Measurements from ENCODE around the gene CENPU.
A peak's percentile ranks its signal among the peaks of the same experiment; 100 is the strongest.
"Not testable (repeated sequence)": the region's sequence is repeated elsewhere in the genome, so short reads cannot be mapped to it uniquely, and the experiment has no call there.

The CENPU gene

DNA sequence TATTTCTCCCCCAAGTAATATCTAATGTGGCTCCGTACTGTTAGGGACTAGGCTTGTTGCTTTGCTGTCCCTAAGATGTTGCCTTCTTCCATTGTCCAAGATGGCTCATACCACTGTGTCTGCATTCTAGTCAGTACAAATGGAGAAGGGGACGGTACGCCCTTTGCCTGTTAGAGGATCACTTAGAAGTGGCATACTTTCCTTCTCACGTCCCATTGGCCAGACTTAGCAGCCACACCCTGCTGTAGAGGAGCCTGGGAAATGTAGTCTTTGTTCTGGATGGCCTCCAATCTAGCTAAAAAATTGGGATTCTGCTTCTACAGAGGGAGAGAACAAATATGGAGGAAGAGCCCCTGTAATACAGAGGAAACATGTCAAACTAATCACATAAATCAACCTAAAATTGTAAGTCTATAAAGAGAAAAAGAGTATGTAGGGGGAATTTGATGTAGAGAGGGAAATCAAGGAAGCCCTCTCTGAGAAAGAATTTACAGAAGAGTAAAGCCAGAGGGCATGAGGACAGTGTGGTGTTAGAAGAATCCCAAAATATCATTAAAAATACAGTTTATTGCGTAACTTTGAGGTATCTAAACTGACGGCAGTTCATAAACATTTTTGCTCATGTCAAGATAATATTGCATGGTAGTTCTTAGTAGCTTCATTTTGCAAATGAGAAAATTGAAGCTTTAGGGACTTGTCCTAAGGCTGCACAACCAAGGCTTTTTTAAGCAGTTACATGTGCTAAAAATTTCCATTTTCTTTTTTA lies 69.3 kb downstream of the CENPU start:
- DNase-seq, result no peak

DNA sequence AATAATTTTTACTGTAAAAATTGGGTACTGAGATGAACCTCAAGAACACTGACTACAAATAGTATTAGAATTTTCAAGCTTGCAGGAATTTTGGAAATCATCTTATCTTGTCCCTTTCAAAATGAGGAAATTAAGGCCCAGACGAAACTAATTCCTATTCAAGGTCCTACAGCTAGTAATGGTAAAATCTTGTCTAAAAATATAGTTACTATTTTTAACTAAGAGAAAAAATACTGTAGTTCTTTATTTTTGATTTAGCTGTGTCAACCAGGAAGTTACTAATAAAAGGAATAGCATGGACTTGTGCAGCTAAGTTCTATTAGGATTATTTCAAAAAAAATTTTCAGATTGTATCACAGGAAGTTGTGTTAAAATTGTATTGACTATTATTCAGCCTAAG lies 71.7 kb downstream of the CENPU start:
- DNase-seq, result no peak

DNA sequence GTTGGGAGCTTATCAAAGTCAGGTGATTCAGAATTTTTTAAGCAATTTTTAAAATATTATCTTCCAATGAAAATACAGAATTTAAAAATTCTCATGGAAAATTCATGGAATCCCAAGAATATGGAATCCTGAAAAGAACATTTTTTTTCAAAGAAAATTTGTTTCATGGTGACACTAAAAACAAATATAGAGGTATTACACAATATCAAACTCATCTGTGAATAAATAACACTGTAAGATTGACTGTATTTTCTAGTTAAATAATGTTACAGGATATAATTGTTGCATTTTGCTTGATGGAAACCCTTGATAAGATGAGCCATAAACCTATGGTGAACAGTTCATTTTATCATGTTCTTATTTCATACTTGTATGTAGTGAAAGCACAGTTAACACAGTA lies 72.9 kb downstream of the CENPU start:
- DNase-seq, result no peak

DNA sequence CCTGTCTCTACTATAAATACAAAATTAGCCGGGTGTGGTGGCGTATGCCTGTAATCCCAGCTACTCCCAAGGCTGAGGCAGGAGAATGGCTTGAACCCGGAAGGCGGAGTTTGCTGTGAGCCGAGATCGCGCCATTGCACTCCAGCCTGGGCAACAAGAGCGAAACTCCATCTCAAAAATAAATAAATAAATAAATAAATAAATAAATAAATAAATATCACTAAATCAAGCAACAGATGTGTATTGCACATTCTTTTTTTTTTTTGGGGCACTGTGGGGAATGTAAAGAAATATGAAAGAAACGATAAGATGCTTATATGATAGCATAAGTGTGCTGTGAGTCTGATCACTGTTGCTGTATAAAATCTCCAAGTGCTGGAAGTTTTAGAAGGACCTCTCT lies 76.1 kb downstream of the CENPU start:
- DNase-seq, result not testable (repeated sequence)

DNA sequence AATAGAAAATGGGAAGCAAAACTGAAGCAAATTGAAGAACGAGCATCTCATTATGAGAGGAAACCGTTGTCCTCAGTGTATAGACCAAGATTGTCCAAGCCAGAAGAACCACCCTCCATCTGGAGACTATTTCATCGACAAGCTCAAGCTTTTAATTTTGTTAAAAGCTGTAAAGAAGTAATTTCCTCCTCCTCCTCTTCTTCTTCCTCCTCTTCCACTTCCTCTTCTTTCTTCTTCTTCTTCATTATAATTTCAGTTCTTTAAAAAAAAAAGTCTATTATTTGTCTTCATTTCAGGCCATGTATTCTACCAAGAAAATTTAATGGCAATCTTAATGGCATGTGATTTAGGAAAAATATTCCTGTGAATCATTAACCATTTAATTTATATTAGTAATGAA lies 76.8 kb downstream of the CENPU start:
- DNase-seq, result no peak

DNA sequence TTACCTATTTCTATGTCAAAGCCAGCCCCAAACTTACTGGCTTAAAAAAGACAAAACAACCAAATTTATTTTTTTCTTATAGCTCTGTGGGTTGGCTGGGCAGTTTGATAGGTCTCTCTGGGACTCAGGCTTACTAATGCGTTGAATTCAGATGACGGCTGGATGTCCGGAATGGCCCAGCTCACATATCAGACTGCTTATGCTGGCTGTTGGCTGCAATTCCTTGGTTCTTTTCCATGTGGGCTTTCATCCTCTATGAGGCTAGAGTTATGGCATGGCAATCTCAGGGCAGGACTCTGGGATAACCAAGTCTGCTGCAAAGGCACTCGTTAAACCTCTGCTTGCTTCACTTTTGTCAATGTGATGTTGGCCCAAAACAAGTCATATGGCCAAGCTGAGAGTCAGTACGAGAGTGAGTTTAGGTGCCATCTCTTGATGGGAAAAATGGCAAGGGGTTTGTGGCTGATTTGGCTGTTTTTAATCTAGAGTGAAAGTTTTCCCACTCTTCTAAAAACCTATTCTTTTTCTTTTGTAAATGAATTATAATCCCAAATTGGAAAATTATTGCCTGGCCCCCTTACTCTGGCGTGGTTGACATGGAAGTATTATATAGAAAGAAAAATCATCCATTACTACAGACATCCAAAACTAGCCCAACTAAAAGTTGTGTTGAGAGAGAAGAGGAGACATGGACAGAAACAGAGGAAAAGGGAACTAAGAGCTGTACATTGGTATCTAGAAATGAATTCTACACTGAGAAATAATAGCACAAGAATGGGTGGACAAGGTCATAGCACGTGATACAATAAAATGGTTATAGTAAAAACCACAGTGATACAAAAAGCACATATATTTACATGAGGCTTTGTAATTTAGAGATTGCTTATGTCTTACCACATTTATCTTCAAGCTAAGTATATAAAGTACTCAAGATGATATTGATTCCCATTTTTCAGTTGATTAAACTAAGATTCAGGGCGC lies 77.7 kb downstream of the CENPU start:
- no peak for DNase-seq

DNA sequence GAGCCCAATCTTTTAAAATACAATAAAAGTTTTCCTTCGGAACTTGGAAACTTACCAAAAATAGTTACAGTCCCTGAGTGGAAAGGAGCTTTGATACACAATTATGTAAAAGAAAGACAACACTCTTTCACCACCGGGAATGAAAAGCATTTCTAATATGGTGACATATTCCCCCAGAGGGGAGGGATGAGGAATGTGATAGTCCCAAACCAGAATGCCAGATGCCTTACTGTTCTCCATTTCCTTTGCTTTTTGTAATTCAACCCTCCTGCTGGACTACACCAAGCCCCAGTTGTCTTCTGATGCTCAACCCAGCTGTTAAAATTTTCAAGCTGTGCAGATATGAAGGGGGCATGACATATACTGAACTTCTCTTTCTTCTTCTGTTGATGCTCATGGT lies 80.2 kb downstream of the CENPU start:
- no peak for DNase-seq

DNA sequence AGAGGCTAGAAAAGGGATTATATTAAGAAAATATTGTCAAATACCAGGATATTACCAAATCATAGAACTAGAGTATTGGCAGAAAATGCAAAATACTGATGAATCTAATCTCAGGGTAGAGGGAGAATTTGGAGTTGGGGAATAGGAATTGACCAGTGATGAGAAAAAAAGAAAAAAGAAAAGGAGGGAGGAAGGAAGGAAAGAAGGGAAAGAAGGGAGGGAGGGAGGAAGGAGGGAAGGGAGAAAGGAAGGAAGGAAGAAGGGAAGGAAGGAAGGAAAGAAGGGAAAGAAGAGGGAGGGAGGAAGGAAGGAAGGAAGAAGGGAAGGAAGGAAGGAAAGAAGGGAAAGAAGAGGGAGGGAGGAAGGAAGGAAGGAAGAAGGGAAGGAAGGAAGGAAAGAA lies 81.2 kb downstream of the CENPU start:
- DNase-seq, result not testable (repeated sequence)

DNA sequence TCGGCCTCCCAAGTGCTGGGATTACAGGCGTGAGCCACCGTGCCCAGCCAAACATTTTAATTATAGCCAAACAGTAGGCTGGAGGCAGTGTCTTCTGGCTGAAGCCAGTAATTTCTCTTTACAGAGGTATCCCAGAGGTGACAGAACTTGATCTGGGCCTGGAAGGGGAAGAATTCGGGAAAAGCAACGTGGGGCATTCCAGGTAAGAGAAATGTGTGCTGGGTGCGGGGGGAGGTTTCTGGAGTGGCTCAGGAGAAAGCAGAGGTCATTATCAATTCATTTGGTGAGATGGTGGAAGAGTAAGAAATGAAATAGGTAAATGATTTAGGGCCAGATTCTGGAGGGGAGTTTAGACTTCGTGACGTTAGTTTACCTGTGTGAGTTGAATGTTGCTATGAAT lies 82.0 kb downstream of the CENPU start:
- DNase-seq, result no peak

DNA sequence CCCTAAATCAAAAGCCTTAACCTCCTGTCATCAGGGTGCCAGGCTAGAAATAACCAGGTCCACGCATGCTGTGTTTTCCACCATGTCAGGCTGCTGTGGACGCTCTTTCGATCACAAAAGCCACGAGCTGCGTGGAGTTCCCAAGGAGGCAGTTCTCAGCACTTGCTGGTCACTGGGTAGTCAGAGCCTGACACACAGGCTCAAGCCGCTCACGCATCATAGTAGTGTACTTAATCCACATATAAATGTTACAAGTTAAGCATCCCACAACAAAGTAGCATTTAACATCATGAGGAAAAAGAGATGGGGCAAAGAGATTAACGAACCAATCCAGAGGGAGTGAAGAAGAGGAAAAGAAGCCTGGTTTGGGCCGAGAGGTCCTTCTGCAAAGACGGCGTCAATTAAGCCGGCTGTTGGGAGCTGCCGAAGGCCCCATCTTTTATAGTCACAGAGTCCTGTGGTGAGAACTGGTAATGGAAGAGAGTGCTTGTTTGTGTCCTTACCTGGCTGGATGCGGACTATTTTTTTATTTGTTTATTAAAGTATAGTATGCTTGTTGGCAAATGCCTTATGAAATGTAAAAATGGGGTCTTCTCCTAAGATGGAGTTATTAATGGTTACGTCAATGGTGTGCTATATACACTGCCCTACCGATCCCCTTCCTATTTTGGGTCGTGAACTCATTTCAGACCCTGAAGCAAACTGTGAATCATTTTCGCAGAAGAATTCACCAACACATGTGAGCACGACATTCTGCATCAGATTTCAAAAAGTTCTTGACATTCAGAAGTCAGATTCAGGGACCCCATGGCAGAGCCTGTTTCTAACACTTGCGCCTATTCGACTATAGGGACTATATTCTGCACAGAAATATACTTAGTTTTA lies 83.7 kb downstream of the CENPU start:
- DNase-seq, result no peak

DNA sequence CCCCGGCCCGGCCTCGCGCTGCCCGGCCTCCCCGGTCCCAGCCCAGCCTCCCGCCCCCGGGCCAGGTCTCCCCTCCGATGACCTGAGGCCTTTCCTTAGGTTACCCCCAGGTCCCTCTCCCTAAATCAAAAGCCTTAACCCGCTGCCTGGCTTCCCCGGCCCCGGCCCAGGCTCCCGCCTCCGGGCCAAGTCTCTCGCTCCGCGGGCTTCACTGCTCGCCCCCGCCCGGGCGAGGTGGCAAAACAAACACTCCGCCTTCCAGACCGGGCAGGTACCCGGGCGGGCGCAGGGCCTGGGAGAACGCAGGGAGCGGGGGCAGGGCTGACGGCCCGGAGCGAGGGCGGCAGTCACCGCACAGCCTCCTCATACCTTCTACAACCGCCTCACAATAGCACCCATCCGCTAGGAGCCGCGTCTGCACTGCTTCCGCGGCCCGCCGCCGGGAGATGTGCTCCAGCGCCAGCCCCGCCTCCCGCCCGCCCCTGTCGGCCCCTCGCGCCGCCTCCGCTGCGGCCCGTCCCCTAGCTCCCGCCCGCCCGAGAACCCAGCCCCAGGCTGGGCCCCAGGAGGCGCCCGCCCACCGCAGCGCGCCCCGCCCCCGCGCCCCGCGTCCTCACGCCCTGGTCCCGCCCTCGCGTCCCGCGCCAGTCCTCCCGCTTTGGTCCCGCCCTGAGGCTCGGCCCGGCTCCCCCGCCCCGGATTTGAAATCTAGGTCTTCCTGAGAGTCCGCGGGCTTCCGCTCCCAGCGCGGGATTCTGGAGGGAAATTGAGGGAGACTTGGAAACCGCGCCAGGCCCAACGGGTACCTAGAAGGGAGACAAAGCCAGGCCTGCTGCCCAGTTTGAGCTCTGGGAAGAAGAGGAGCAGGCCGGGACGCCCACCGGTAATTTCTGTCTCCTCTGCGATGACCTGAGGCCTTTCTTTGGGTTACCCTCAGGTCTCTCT lies 84.6 kb downstream of the CENPU start, which contains the start of the genes CASP3 and PRIMPOL:
Gene CASP3, minus strand, starts transcription at position 422 of the 945 bp plus-strand sequence. CDS start 10,994 bp downstream, outside the sequence.
Gene PRIMPOL, plus strand, starts transcription at position 713 of the 945 bp plus-strand sequence. CDS start 7,403 bp downstream, outside the sequence.
- peak; percentile 49 for DNase-seq

DNA sequence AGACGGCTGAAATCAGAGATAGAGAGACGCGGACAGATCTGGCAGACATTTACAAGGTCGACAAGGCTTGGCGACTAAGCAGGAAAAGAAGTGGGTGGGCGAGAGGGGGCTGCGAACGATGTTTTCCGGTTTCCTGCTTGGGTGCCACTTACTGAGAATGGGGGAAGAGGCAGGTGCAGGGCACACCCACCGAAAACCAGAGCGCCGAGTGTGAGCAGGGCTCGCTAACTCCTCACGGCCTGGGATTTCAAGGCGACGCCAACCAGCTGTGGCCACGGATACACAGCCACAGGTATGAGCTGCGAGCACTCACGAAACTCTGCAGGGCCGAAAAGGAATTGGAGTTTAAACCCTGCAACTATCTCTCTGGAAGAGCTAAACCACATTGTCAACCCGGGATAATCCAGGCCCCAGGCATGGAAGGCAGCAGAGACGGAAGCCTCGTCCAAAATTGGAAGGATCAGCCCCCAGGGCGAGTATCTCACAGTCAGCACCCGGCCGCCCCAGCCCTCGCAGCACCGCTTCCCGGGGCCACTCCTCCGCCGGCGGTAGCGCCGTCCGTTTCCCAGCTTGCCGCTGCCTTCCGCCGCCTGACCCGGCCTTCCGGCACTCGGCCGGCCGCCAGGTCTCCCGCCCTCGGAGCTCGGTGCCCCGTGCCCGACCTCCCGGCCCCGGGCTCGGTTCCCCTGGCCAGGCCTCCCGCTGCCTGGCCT lies 85.4 kb downstream of the CENPU start:
- no peak for DNase-seq

DNA sequence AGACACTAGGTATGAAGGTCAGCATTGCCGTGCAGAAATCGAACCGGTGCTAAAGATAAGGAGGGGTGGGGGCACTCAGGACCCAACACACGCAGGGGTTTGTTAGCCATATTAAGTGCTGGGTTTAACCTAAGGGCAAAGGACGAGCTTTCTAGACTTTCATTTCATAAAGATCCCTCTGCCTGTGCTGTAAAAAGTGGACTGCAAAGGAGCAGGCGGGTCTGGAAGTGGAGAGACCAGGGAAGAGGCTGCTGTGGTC lies 85.9 kb downstream of the CENPU start:
- DNase-seq, result no peak

DNA sequence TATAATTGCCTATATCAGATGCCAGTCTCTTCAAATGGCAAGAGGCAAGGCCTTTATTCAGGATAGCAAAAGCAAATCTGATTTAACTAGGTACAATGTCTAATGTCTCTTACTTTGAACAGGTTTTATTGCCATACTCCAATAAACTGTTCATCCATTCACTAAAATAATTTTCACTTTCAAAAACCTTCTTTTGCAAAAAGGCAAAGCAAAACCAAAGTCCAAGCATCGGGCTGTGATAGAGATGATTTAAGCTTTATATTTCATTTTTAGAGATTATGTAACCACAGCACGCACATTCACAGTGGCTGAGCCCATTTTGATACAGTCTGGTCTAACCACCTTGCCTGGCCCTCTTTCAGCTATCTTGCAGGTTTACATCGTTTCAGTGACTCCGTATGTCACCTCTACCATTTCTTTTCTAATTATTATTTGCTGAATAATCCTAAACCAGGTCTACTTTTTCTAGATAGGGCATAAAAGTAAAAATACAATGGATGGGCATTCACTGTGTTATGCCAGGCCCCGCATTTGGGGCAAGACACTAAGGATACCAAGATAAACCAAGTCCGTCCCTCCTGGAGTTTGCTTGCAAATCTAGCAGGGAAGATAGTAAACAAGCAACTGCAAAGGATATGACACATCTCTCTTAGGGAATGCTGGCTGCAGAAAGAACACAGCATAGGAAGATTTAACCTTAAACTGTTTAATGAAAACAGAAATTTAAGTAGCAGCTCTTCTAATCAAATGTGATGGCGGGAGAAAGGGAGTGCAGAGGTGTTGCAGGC lies 86.4 kb downstream of the CENPU start:
- DNase-seq, result no peak

DNA sequence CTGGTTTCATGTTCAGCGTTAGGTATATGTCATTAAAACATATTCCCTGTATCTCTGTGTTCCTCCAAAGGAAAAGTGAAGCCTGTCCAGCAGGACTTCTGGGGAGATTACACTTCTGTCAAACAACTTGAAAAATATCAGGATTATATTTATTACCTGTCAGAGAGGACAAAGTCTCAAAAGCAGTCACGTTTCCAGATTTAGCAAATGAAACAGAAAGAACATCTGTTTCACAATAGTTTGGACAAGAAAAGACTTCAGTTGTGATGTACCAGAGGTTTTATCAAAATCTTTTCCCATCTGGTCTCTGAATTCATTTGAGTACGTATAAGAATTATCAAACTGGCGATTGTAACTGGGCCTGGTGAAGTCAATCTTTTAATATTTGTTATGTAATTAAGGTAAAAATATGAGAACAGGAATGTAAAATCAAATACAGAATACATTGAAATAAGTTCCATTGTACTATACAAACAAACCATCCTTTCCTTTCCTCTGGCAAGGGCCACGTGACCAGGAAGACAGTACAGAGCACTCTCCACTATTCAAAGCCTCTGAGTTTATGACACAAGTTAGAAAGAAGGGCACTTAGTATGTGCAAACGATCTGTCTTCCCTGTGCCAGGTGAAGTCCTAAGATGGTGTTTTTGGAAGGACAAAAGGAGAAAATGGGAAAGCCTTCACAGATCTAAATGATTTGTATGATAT lies 87.8 kb downstream of the CENPU start:
- no peak for DNase-seq

DNA sequence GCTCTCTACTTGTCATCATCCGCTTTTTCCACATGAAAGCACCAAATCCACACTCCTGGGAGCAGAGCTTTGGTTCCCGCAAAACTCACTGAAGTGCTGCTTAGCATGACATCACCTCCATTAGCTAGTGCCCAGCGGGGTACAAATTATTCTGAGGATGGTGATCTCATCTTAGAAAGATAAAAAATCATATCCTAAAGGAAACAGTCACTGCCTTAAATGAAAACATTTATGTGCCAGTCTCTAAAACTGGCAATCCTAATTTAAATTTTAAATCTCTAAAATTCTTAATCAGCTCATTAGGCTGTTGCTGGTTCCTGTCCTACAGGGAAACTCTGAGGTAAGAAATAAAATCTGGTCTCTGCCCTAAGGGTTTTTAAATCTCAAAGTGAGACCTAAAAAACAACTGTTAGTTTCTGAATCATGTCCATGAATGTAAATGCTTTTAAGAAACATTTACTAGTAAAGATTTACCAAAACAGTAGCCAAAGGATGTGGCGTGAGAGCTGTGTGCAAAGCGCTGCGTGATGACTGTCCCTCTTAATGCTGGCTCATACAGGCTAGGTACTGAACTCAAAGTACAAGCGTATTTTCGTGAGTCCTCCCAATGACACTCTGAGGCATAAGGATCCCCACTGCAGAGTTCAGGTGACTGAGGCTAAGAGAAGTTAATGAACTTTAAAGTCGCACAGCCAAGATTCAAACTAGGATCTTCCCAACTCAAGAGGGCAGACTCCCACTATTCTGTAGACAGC lies 89.2 kb downstream of the CENPU start:
- no peak for DNase-seq
